Measurements from ENCODE around the gene ZNF177.

DNA sequence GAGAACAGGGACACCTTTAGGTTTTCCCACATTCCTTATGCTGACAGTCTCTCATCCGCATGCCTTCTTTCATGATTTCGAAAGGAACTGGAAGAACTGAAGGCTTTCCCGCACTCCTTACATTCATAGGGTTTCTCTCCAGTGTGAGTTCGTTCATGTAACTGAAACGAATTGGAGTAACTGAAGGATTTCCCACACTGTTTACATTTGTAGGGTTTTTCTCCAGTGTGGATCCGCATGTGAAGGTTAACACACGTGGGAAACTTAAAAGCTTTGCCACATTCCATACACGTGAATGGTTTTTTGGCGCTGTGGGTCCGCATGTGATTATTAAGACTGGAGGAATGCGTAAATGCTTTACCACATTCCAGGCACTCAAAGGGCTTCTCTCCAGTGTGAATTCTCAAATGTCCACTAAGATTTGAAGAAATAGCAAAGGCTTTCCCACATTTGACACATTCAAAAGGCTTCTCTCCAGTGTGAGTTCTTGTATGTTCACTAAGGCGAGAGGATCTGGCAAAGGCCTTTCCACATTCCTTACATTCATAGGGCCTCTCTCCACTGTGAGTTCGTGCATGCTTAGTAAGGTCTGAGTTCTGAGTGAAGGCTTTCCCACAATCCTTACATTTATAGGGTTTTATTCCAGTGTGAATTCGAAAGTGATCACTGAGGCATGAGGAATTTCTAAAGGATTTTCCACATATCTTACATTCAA, 50.6 kb downstream of the ZNF177 start:
- TF ChIP-seq POLR2A (IDR thresholded peaks at IDR 0.05; ENCODE audit: low read depth, low read length) (no peak), TAF1 (IDR thresholded peaks at IDR 0.05; ENCODE audit: borderline replicate concordance, low read depth, low read length) (no peak), POLR2AphosphoS5 (IDR thresholded peaks at IDR 0.05; ENCODE audit: low read depth, low read length) (no peak)
